Measurements from ENCODE around the gene AFF3. TPM values are rescaled to one million over a fixed set of nuclear protein-coding genes. Genes with fewer than 3 reads are reported as not detected.

The AFF3 gene
- total RNA-seq, 1 experiment from 2014 or later: 0.22 TPM

DNA sequence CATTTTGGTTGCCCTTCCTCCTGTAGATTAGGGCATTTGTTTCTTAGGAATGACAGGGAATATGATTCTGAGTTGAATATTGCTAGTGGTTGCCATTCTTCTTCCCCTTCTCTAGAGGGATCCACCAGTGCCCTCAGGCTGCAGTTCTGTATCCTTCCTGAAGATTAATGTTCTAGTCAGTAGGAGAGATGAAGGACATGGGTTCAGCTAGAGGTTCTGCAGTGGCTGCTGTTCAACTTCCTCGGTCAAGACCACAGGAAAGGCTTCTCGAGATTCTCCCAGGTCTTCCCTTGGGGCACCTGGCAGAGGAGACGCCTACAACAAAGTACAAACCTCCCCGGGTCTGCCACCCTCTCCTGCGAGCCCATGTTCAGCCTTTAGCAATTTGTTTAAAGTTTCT lies 325.5 kb downstream of the AFF3 start:
- no peak overlapping the region for H2AK5ac ChIP-seq (ENCODE audit: insufficient read length, low read length)
- WGBS (ENCODE audit: extremely low coverage, insufficient read length, low lambda C conversion rate): no CpG with 5 or more reads among the region's 5 CpGs
- no peak overlapping the region; a peak in 1 of 7 replicates for H3K27ac Mint-ChIP-seq

More for the DNA sequence above, 325.5 kb downstream of the AFF3 start:
- no peaks in the 10 kb centered on the region for H3K27me3 ChIP-seq (ENCODE audit: insufficient read depth, low read length)
- H2BK120ac ChIP-seq (ENCODE audit: low read depth, low read length, poor library complexity, severe bottlenecking): no peak overlapping the region
- H3K79me2 ChIP-seq (ENCODE audit: insufficient read depth, low read length): no peaks in the 10 kb centered on the region
- no peak for DNase-seq
- H3K9ac ChIP-seq (ENCODE audit: extremely low read depth, insufficient read length, low read length): no peak overlapping the region
- H4K5ac ChIP-seq (ENCODE audit: insufficient read length, low read depth, low read length): no peak overlapping the region
- H3K27me3 Mint-ChIP-seq (ENCODE audit: low read depth): peaks cover 4% of the 10 kb centered on the region
- no peak overlapping the region for H3K27ac ChIP-seq (ENCODE audit: insufficient read length, low read depth, low read length)
- H3K23ac ChIP-seq (ENCODE audit: insufficient read length, low read depth, low read length): no peak overlapping the region
- no peaks in the 10 kb centered on the region; a peak in 2 of 7 replicates for H3K36me3 Mint-ChIP-seq (ENCODE audit: insufficient read depth in 1 of 3, low read depth in 3 of 3)
- no peak overlapping the region for H3K4me3 Mint-ChIP-seq
- no peak overlapping the region for H2AFZ ChIP-seq (ENCODE audit: low read length)
- H2BK5ac ChIP-seq (ENCODE audit: insufficient read length, low read length): no peak overlapping the region
- H3K9me3 Mint-ChIP-seq: peaks cover 2 to 3% of the 10 kb centered on the region in 2 experiments; a peak in 3 of 5 replicates
- H3K23me2 ChIP-seq (ENCODE audit: insufficient read length, low read depth, low read length, poor library complexity, severe bottlenecking): no peaks in the 10 kb centered on the region
- H2BK15ac ChIP-seq (ENCODE audit: low read depth, low read length): no peak overlapping the region
- H3K4me1 ChIP-seq (ENCODE audit: insufficient read depth, low read length): no peaks in the 10 kb centered on the region
- peaks cover 3 to 6% of the 10 kb centered on the region in 2 experiments for H3K4me1 Mint-ChIP-seq
- H3K4ac ChIP-seq (ENCODE audit: low read depth, low read length): no peak overlapping the region
- H2BK12ac ChIP-seq (ENCODE audit: insufficient read length, low read depth, low read length): no peak overlapping the region
- H2BK20ac ChIP-seq (ENCODE audit: low read depth, low read length, poor library complexity, severe bottlenecking): no peak overlapping the region
- no peak overlapping the region for H4K8ac ChIP-seq (replicated peaks; ENCODE audit: insufficient read length, low read depth, low read length)
- H3K18ac ChIP-seq (ENCODE audit: insufficient read length, low read depth, low read length): no peak overlapping the region
- H3K9me3 ChIP-seq (ENCODE audit: control insufficient read depth, low read depth, low read length): no peaks in the 10 kb centered on the region
- no peak overlapping the region for H3K14ac ChIP-seq (ENCODE audit: insufficient read depth, low read length)
- no peaks in the 10 kb centered on the region for H4K20me1 ChIP-seq (ENCODE audit: control insufficient read depth, insufficient read depth, insufficient read length)
- no peak overlapping the region for H3K4me2 ChIP-seq (ENCODE audit: insufficient read depth, insufficient read length, low read length)
- TF ChIP-seq CTCF (conservative IDR thresholded peaks at IDR 0.05): no peak
- H4K91ac ChIP-seq (ENCODE audit: insufficient read length, low read depth, low read length): no peak overlapping the region
- no peak overlapping the region for H3T11ph ChIP-seq (ENCODE audit: low read length)
- no peaks in the 10 kb centered on the region for H3K79me1 ChIP-seq (ENCODE audit: insufficient read depth, low read depth, low read length, poor library complexity, severe bottlenecking)
- H3K56ac ChIP-seq (ENCODE audit: insufficient read length, low read depth, low read length): no peak overlapping the region
